H1 (cell line): ENCODE data around the gene ARFGAP3. TPM values are rescaled to one million over a fixed set of nuclear protein-coding genes. Genes with fewer than 3 reads are reported as not detected.

Experiments used
- EGR1 ChIP-seq: IDR thresholded peaks from 2 replicates; pipeline ENCODE4 v1.6.1; 2011; ENCODE audit warnings: low read depth, low read length, borderline replicate concordance
- SIX5 ChIP-seq: IDR thresholded peaks from 2 replicates; pipeline ENCODE4 v1.6.1; 2011; ENCODE audit warnings: mild to moderate bottlenecking, low read depth, low read length
- YY1 ChIP-seq: IDR thresholded peaks from 2 replicates; pipeline ENCODE4 v1.6.1; 2011; ENCODE audit warnings: low read depth, mild to moderate bottlenecking, low read length
- polyA plus RNA-seq, 7 experiments: library from polyadenylated mRNA; depleted of rRNA in 3 of 7; stranded (reverse) in 5 of 7; unstranded in 2 of 7; fragments of >200 nt in 5 of 7; fragments of 200-250 nt in 2 of 7; gene quantifications; 1 replicate in 5 of 7; 2 replicates in 1 of 7; 4 replicates in 1 of 7; pipeline versions ENCODE4 v1.2.1 to v1.2.3, GENCODE V29; 2011 to 2013; ENCODE audit warnings: missing spikeins in 2 of 7, mixed read lengths in 2 of 7
- total RNA-seq: library from RNA; stranded (reverse); fragmentation: NEBNext Ultra II Directional; extraction: Animal tissue kit (Norgen Biotek cat#: 25700); gene quantifications from 2 replicates; pipeline ENCODE4 v1.2.1, GENCODE V29; 2021

The ARFGAP3 gene
- total and polyA plus RNA-seq, 2 of the 8 experiments (the other 6 are each of a cell fraction or from before 2014, with no cell fraction given), result 9.7 to 16.0 TPM

DNA sequence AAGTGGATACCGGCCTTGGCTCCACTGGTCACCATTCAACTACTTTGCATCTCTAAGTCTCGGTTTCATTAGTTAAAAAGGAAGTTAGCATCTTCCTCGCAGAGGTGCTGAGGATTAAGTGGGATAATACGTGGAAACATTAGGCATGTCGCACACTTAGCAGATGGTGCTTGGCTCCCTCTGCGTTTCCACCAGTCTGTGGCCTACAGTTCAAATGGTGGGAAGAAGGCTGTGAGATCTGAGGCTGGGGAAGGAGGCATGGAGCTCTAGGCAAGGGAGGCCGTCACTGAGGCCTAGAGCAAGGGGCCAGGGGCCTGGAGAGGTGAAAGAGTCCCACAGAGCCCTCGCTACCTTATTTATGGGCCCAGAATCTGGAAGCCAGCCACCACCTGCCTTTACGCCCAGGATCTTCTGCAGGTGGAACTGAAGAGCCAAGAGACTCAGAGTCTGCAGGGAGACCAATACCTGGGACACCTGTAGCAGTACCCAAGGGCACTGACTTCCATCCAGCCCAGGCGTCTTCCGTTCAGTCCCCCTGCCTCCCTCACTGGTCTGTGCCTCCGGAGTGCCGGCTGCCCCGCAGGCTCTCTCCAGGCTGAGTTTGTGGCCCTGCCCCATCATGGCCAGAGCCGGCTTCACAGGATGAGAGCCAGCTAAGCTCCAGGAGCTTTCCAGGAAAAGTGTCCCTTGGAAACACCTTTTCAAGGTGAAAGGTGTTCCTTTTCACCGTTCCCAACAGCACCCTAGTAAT, 70.3 kb downstream of the ARFGAP3 start (continued):
- TF ChIP-seq EGR1 (no peak), YY1 (no peak), SIX5 (no peak)
